ENCODE measurements around the gene ZNF804B. TPM values are rescaled to one million over a fixed set of nuclear protein-coding genes. Genes with fewer than 3 reads are reported as not detected.

The ZNF804B gene
- total RNA-seq, 1 donor from 2014 or later, result not detected

DNA sequence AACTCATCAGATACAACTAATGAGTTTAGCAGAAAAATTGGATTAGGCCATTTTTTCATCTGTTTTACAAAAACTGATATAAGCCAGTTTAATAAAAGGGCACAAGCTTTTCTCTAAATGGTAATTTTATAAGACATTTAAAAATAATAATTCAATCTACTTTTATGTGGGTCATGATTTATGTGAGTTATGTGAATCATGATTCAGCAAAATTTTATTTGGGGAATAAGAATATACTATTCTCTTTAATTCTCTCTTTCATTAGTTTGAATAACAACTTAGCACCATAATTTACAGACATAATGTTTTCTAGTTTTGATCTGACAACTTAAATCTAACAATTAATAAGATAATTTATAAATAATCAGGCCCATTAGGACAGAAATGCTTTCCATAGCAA is 99.8 kb downstream of the ZNF804B start:
- Mint-ChIP-seq H3K27ac (ENCODE audit: unreplicated experiment) (no peak overlapping the region), H3K36me3 (ENCODE audit: unreplicated experiment) (no peaks in the 10 kb centered on the region), H3K4me3 (ENCODE audit: unreplicated experiment) (no peak overlapping the region), H3K27me3 (ENCODE audit: unreplicated experiment) (no peaks in the 10 kb centered on the region), H3K4me1 (ENCODE audit: unreplicated experiment) (no peaks in the 10 kb centered on the region), H3K9me3 (ENCODE audit: unreplicated experiment) (no peaks in the 10 kb centered on the region)
- TF ChIP-seq, protein P1, sequence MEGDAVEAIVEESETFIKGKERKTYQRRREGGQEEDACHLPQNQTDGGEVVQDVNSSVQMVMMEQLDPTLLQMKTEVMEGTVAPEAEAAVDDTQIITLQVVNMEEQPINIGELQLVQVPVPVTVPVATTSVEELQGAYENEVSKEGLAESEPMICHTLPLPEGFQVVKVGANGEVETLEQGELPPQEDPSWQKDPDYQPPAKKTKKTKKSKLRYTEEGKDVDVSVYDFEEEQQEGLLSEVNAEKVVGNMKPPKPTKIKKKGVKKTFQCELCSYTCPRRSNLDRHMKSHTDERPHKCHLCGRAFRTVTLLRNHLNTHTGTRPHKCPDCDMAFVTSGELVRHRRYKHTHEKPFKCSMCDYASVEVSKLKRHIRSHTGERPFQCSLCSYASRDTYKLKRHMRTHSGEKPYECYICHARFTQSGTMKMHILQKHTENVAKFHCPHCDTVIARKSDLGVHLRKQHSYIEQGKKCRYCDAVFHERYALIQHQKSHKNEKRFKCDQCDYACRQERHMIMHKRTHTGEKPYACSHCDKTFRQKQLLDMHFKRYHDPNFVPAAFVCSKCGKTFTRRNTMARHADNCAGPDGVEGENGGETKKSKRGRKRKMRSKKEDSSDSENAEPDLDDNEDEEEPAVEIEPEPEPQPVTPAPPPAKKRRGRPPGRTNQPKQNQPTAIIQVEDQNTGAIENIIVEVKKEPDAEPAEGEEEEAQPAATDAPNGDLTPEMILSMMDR (IDR thresholded peaks at IDR 0.05), result no peak
- no peak for DNase-seq (ENCODE audit: extremely low spot score, unreplicated experiment)

DNA sequence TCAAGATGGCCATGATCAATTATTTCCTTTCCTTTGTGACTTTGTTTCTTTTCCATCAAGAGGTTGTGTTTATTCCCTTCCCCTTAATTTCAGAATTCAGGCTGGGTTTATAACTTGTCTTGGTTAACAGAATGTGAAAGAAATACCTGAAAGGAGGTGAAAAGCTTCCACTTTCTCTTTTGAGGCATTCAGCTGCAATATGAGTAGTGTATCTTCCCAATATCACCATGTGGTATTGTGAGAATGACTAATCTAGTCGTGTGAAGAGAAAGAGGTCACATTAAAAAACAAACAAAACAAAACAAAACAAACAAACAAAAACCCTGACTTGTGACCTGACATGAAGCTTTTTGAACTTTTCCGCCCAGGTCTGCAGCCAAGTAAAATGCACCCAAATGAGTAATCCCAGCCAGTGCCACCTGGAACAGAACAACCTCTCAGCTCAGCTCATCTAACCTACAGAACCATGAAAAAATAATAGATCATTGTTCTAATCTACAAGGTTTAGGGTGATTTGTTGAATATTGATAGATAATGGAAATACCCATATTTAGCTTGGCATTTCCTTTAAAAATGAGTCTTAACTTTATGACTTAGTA is 106.9 kb downstream of the ZNF804B start:
- H3K27me3 Mint-ChIP-seq (ENCODE audit: unreplicated experiment), result no peaks in the 10 kb centered on the region
- H3K27ac Mint-ChIP-seq (ENCODE audit: unreplicated experiment), result no peak overlapping the region

DNA sequence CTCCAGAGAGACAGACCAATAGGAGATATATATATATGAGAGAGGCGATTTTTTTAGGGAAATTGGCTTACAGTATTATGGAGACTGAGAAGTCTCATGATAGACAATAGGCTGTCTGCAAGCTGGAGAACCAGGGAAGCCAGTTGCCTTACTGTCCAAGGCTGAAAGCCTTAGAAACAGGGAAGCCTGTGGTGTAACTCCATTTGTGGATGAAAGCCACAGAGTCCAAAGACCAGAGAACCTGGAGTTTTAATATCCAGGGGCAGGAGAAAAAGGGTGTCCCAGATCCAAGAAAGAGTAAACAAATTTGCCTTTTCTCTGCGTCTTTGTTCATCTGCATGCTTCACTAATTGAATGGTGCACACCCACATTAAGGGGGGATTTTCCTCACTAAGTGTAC is 107.7 kb downstream of the ZNF804B start:
- Mint-ChIP-seq H3K36me3 (ENCODE audit: unreplicated experiment) (no peaks in the 10 kb centered on the region), H3K4me1 (ENCODE audit: unreplicated experiment) (no peaks in the 10 kb centered on the region), H3K4me3 (ENCODE audit: unreplicated experiment) (no peak overlapping the region), H3K9me3 (ENCODE audit: unreplicated experiment) (peaks cover 12% of the 10 kb centered on the region), H3K27me3 (ENCODE audit: unreplicated experiment) (no peaks in the 10 kb centered on the region), H3K27ac (ENCODE audit: unreplicated experiment) (no peak overlapping the region)
- TF ChIP-seq, protein P1 (IDR thresholded peaks at IDR 0.05), result no peak
- DNase-seq (ENCODE audit: extremely low spot score, unreplicated experiment), result no peak

More for the DNA sequence above, 106.9 kb downstream of the ZNF804B start:
- Mint-ChIP-seq H3K4me3 (ENCODE audit: unreplicated experiment) (no peak overlapping the region), H3K4me1 (ENCODE audit: unreplicated experiment) (no peaks in the 10 kb centered on the region), H3K9me3 (ENCODE audit: unreplicated experiment) (peaks cover 12% of the 10 kb centered on the region), H3K36me3 (ENCODE audit: unreplicated experiment) (no peaks in the 10 kb centered on the region)
- TF ChIP-seq, protein P1 (IDR thresholded peaks at IDR 0.05), result no peak
- DNase-seq (ENCODE audit: extremely low spot score, unreplicated experiment), result no peak

DNA sequence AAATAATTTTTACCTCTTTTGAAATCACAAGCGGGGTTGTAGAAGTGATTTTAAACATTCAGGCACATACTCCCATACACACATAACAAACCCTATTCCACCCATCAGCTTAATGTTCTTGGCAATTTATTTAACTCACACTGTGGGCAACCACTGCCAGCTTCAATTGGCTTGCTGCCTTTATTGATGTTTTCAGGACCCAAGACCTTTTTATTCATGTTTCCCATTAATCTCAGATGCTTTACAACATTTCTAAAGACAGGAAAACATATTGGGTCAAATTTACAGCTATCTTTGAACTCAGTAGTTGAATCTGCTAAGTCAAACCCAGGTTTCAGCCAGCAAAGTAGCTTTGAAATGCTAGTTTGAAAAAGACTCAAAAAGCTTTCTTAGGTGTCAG is 109.0 kb downstream of the ZNF804B start:
- Mint-ChIP-seq H3K9me3 (ENCODE audit: unreplicated experiment) (peaks cover 12% of the 10 kb centered on the region), H3K4me3 (ENCODE audit: unreplicated experiment) (no peak overlapping the region), H3K27me3 (ENCODE audit: unreplicated experiment) (no peaks in the 10 kb centered on the region), H3K27ac (ENCODE audit: unreplicated experiment) (no peak overlapping the region), H3K36me3 (ENCODE audit: unreplicated experiment) (no peaks in the 10 kb centered on the region), H3K4me1 (ENCODE audit: unreplicated experiment) (no peaks in the 10 kb centered on the region)
- TF ChIP-seq, protein P1 (IDR thresholded peaks at IDR 0.05), result no peak
- DNase-seq (ENCODE audit: extremely low spot score, unreplicated experiment), result no peak

DNA sequence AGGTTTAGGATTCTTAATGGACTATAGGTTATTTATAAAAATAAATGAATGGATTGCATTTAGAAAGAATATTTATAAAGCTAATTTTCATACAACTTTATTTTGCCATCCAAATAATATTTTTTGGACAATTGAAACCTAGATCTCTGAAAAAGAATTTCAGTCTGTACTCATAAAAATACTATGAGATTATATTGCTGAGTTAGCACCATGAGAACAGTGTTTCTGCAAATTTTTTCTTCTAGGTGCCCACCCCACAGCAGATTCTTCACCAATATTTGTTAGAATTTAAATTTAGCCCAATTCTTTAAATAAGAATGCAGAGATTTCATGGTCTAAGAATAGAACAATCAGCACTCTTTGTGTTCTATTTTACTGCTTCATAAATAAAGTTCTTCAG is 121.6 kb downstream of the ZNF804B start:
- Mint-ChIP-seq H3K36me3 (ENCODE audit: unreplicated experiment) (no peaks in the 10 kb centered on the region), H3K4me3 (ENCODE audit: unreplicated experiment) (no peak overlapping the region), H3K9me3 (ENCODE audit: unreplicated experiment) (no peaks in the 10 kb centered on the region), H3K27ac (ENCODE audit: unreplicated experiment) (no peak overlapping the region), H3K27me3 (ENCODE audit: unreplicated experiment) (no peaks in the 10 kb centered on the region), H3K4me1 (ENCODE audit: unreplicated experiment) (no peaks in the 10 kb centered on the region)
- TF ChIP-seq, protein P1 (IDR thresholded peaks at IDR 0.05), result no peak
- DNase-seq (ENCODE audit: extremely low spot score, unreplicated experiment), result no peak
